H9 (cell line): Measurements from ENCODE around the gene LPO. TPM values are rescaled to one million over a fixed set of nuclear protein-coding genes. Genes with fewer than 3 reads are reported as not detected.

Experiments used
- DNase-seq: peaks from one replicate; pipeline ENCODE4 v3.0.0-alpha.2; 2017
- H2AFZ ChIP-seq: one replicate; pipeline ENCODE4 v1.6.1; 2013; ENCODE audit warnings: mild to moderate bottlenecking, low read length, control low read depth, moderate library complexity
- H2AK5ac ChIP-seq: 2 replicates; pipeline ENCODE4 v1.6.1; 2013; ENCODE audit warnings: low read length, control low read depth, mixed read lengths; ENCODE audit not compliant: insufficient read length
- H2BK120ac ChIP-seq: one replicate; pipeline ENCODE4 v1.6.1; 2013; ENCODE audit warnings: low read depth, mild to moderate bottlenecking, low read length, control low read depth, inconsistent platforms; ENCODE audit not compliant: poor library complexity, severe bottlenecking
- H2BK12ac ChIP-seq: 2 replicates; pipeline ENCODE4 v1.6.1; 2013; ENCODE audit warnings: low read length, control low read depth, mixed read lengths, low read depth; ENCODE audit not compliant: insufficient read length
- H2BK15ac ChIP-seq: 2 replicates; pipeline ENCODE4 v1.6.1; 2013; ENCODE audit warnings: low read depth, low read length, control low read depth
- H2BK20ac ChIP-seq: one replicate; pipeline ENCODE4 v1.6.1; 2013; ENCODE audit warnings: low read depth, mild to moderate bottlenecking, low read length, control low read depth, inconsistent platforms; ENCODE audit not compliant: poor library complexity, severe bottlenecking
- H2BK5ac ChIP-seq: 2 replicates; pipeline ENCODE4 v1.6.1; 2013; ENCODE audit warnings: low read length, control low read depth, mixed read lengths; ENCODE audit not compliant: insufficient read length
- H3K14ac ChIP-seq: 2 replicates; pipeline ENCODE4 v1.6.1; 2013; ENCODE audit warnings: low read length, control low read depth; ENCODE audit not compliant: insufficient read depth
- H3K18ac ChIP-seq: 2 replicates; pipeline ENCODE4 v1.6.1; 2013; ENCODE audit warnings: low read depth, mild to moderate bottlenecking, mixed read lengths, low read length, control low read depth; ENCODE audit not compliant: insufficient read length
- H3K23ac ChIP-seq: 2 replicates; pipeline ENCODE4 v1.6.1; 2013; ENCODE audit warnings: low read length, control low read depth, mixed read lengths, low read depth; ENCODE audit not compliant: insufficient read length
- H3K23me2 ChIP-seq: 2 replicates; pipeline ENCODE4 v1.6.1; 2013; ENCODE audit warnings: low read depth, mild to moderate bottlenecking, mixed read lengths, low read length, control low read depth; ENCODE audit not compliant: insufficient read length, poor library complexity, severe bottlenecking
- H3K27ac ChIP-seq: 2 replicates; pipeline ENCODE4 v1.5.1; 2013; ENCODE audit warnings: low read length, control low read depth, mixed read lengths, low read depth; ENCODE audit not compliant: insufficient read length
- H3K27me3 ChIP-seq: 2 replicates; pipeline ENCODE4 v1.6.1; 2013; ENCODE audit warnings: low read length, control low read depth, inconsistent platforms; ENCODE audit not compliant: insufficient read depth
- H3K4ac ChIP-seq: 2 replicates; pipeline ENCODE4 v1.6.1; 2013; ENCODE audit warnings: low read depth, mild to moderate bottlenecking, control low read depth, inconsistent platforms, low read length, moderate library complexity
- H3K4me1 ChIP-seq: 2 replicates; pipeline ENCODE4 v1.6.1; 2013; ENCODE audit warnings: low read length, control low read depth, inconsistent platforms; ENCODE audit not compliant: insufficient read depth
- H3K4me2 ChIP-seq: 2 replicates; pipeline ENCODE4 v1.6.1; 2013; ENCODE audit warnings: low read length, control low read depth, mixed read lengths; ENCODE audit not compliant: insufficient read length, insufficient read depth
- H3K56ac ChIP-seq: 2 replicates; pipeline ENCODE4 v1.6.1; 2013; ENCODE audit warnings: low read depth, mild to moderate bottlenecking, mixed read lengths, low read length, control low read depth; ENCODE audit not compliant: insufficient read length
- H3K79me1 ChIP-seq: 2 replicates; pipeline ENCODE4 v1.6.1; 2013; ENCODE audit warnings: low read depth, mild to moderate bottlenecking, moderate library complexity, low read length, control low read depth, inconsistent platforms; ENCODE audit not compliant: insufficient read depth, poor library complexity, severe bottlenecking
- H3K79me2 ChIP-seq: 2 replicates; pipeline ENCODE4 v1.6.1; 2013; ENCODE audit warnings: low read length, control low read depth, inconsistent platforms; ENCODE audit not compliant: insufficient read depth
- H3K9ac ChIP-seq: 2 replicates; pipeline ENCODE4 v1.6.1; 2013; ENCODE audit warnings: low read length, control low read depth, mixed read lengths; ENCODE audit not compliant: insufficient read length; ENCODE audit errors: extremely low read depth
- H3K9me3 ChIP-seq: one replicate; pipeline ENCODE4 v1.6.1; 2013; ENCODE audit warnings: low read depth, low read length, inconsistent platforms; ENCODE audit not compliant: control insufficient read depth
- H3T11ph ChIP-seq: one replicate; pipeline ENCODE4 v1.6.1; 2013; ENCODE audit warnings: mild to moderate bottlenecking, low read length, control low read depth, inconsistent platforms
- H4K20me1 ChIP-seq: one replicate; pipeline ENCODE4 v1.6.1; 2013; ENCODE audit not compliant: control insufficient read depth, insufficient read length, insufficient read depth
- H4K5ac ChIP-seq: 2 replicates; pipeline ENCODE4 v1.6.1; 2013; ENCODE audit warnings: low read depth, mild to moderate bottlenecking, mixed read lengths, low read length, control low read depth; ENCODE audit not compliant: insufficient read length
- H4K8ac ChIP-seq: replicated peaks from 2 replicates; pipeline ENCODE4 v1.6.1; 2013; ENCODE audit warnings: low read length, control low read depth, mixed read lengths, low read depth; ENCODE audit not compliant: insufficient read length
- H4K91ac ChIP-seq: 2 replicates; pipeline ENCODE4 v1.6.1; 2013; ENCODE audit warnings: low read depth, mild to moderate bottlenecking, moderate library complexity, mixed read lengths, low read length, control low read depth; ENCODE audit not compliant: insufficient read length
- H3K27ac Mint-ChIP-seq, 3 experiments: 2 replicates in 2 of 3; 3 replicates in 1 of 3; pipeline ENCODE4 v1.8.0; 2020 to 2021; ENCODE audit warnings: mixed read lengths in 3 of 3, mild to moderate bottlenecking in 1 of 3, moderate library complexity in 1 of 3
- H3K27me3 Mint-ChIP-seq: 2 replicates; pipeline ENCODE4 v1.8.0; 2021; ENCODE audit warnings: low read depth, mild to moderate bottlenecking, moderate library complexity, mixed read lengths
- H3K36me3 Mint-ChIP-seq, 3 experiments: 2 replicates in 2 of 3; 3 replicates in 1 of 3; pipeline ENCODE4 v1.8.0; 2020 to 2021; ENCODE audit warnings: low read depth in 3 of 3, mixed read lengths in 3 of 3; ENCODE audit not compliant: insufficient read depth in 1 of 3
- H3K4me1 Mint-ChIP-seq, 2 experiments: 2 replicates each; pipeline ENCODE4 v1.8.0; 2020; ENCODE audit warnings: mixed read lengths in 2 of 2
- H3K4me3 Mint-ChIP-seq, 2 experiments: 2 replicates in 1 of 2; 3 replicates in 1 of 2; pipeline ENCODE4 v1.8.0; 2020 to 2021; ENCODE audit warnings: mild to moderate bottlenecking in 2 of 2, mixed read lengths in 2 of 2, moderate library complexity in 1 of 2
- H3K9me3 Mint-ChIP-seq, 2 experiments: 2 replicates in 1 of 2; 3 replicates in 1 of 2; pipeline ENCODE4 v1.8.0; 2020; ENCODE audit warnings: mild to moderate bottlenecking in 2 of 2, mixed read lengths in 2 of 2, moderate library complexity in 1 of 2
- WGBS: extraction: QIAGEN DNeasy Blood & Tissue Kit; methylation state at CpG from one replicate; pipeline ENCODE4 v1.1.7; 2013; ENCODE audit warnings: missing lambda C conversion rate, low lambda C conversion rate, mixed read lengths; ENCODE audit not compliant: insufficient read length; ENCODE audit errors: extremely low coverage; 5-methylcytosine and 5-hydroxymethylcytosine counted together
- total RNA-seq: library from RNA; stranded (reverse); gene quantifications from 2 replicates; pipeline ENCODE4 v1.2.1, GENCODE V29; 2021
- TF ChIP-seq, protein P1 (sequence below): fragments of 200-600 bp; sonication (generic); conservative IDR thresholded peaks from 3 replicates; pipeline ENCODE4 v1.8.0; 2021; ENCODE audit warnings: antibody characterized with exemption, mild to moderate bottlenecking

LPO gene
- total RNA-seq, 1 experiment from 2014 or later: 0.17 TPM

DNA sequence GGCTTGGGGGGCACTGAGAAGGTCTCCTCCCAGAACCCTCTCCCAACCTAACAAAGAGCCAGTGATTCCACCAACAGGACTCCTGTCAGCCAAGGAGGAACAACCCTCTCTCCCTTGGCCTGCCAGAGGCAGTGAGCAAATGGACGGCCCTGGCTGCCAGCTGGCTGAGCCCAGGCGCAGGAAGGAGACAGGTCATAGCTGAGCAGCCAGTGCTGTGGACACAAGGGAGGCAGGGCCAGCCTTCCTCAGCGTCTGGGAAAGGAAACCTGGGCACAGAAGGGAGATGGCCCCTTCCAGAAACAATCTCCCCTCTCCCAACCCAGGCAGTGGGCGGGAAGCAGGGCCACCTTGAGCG lies 40.3 kb downstream of the LPO start:
- H3K27me3 Mint-ChIP-seq: peaks cover 15% of the 10 kb centered on the region
- no peak overlapping the region for H3K23ac ChIP-seq
- H3K4me2 ChIP-seq: no peak overlapping the region
- H4K8ac ChIP-seq: no peak overlapping the region
- H2BK20ac ChIP-seq: no peak overlapping the region
- no peaks in the 10 kb centered on the region for H3K79me2 ChIP-seq
- DNase-seq: no peak
- no peak overlapping the region for H3K27ac ChIP-seq
- TF ChIP-seq, protein P1, sequence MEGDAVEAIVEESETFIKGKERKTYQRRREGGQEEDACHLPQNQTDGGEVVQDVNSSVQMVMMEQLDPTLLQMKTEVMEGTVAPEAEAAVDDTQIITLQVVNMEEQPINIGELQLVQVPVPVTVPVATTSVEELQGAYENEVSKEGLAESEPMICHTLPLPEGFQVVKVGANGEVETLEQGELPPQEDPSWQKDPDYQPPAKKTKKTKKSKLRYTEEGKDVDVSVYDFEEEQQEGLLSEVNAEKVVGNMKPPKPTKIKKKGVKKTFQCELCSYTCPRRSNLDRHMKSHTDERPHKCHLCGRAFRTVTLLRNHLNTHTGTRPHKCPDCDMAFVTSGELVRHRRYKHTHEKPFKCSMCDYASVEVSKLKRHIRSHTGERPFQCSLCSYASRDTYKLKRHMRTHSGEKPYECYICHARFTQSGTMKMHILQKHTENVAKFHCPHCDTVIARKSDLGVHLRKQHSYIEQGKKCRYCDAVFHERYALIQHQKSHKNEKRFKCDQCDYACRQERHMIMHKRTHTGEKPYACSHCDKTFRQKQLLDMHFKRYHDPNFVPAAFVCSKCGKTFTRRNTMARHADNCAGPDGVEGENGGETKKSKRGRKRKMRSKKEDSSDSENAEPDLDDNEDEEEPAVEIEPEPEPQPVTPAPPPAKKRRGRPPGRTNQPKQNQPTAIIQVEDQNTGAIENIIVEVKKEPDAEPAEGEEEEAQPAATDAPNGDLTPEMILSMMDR: no peak
- H3K4me1 Mint-ChIP-seq: peaks cover 6 to 8% of the 10 kb centered on the region in 2 experiments
- no peak overlapping the region for H2AFZ ChIP-seq
- H3K9me3 ChIP-seq: no peaks in the 10 kb centered on the region
- H3T11ph ChIP-seq: no peak overlapping the region
- no peak overlapping the region for H4K91ac ChIP-seq
- no peak overlapping the region for H3K14ac ChIP-seq
- H3K18ac ChIP-seq: no peak overlapping the region
- H2BK120ac ChIP-seq: no peak overlapping the region
- no peak overlapping the region for H3K27ac Mint-ChIP-seq
- no peak overlapping the region for H4K5ac ChIP-seq
- no peaks in the 10 kb centered on the region for H3K79me1 ChIP-seq
- no peaks in the 10 kb centered on the region for H3K23me2 ChIP-seq
- H3K27me3 ChIP-seq: no peaks in the 10 kb centered on the region
- no peak overlapping the region for H2BK15ac ChIP-seq
- H3K9ac ChIP-seq: no peak overlapping the region
- no peaks in the 10 kb centered on the region for H4K20me1 ChIP-seq
- H2BK12ac ChIP-seq: no peak overlapping the region
- no peaks in the 10 kb centered on the region for H3K4me1 ChIP-seq
- no CpG with 5 or more reads among the region's 5 CpGs for WGBS
- H3K56ac ChIP-seq: no peak overlapping the region
- no peak overlapping the region for H3K4ac ChIP-seq
- H2AK5ac ChIP-seq: no peak overlapping the region
- H3K4me3 Mint-ChIP-seq: no peak overlapping the region
- no peaks in the 10 kb centered on the region for H3K9me3 Mint-ChIP-seq
- H2BK5ac ChIP-seq: no peak overlapping the region
- no peaks in the 10 kb centered on the region; a peak in 1 of 7 replicates for H3K36me3 Mint-ChIP-seq
